GM10248 (cell line): ENCODE measurements around the gene RNF214.

Experiments used
- CTCF ChIA-PET: fragments of 300-600 bp; sonication (Branson Sonifier 250); formaldehyde crosslinking; extraction: SDS; loops from one replicate; lab custom pipeline; 2021; ENCODE audit warnings: antibody characterized with exemption; lab: Yijun Ruan, JAX
- POLR2A ChIA-PET: fragments of 350-650 bp; sonication (Branson Sonifier 250); formaldehyde crosslinking; extraction: SDS; loops from one replicate; lab custom pipeline; 2020; ENCODE audit warnings: antibody characterized with exemption; lab: Yijun Ruan, JAX
- DNase-seq: peaks from one replicate; pipeline ENCODE4 v3.0.0; 2012; ENCODE audit errors: extremely low spot score
- TF ChIP-seq, protein P1 (sequence below): IDR thresholded peaks from 2 replicates; pipeline ENCODE4 v1.5.1; 2012; ENCODE audit warnings: mild to moderate bottlenecking, low read depth; ENCODE audit errors: extremely low read depth, missing control alignments, control extremely low read depth

Gene RNF214

DNA sequence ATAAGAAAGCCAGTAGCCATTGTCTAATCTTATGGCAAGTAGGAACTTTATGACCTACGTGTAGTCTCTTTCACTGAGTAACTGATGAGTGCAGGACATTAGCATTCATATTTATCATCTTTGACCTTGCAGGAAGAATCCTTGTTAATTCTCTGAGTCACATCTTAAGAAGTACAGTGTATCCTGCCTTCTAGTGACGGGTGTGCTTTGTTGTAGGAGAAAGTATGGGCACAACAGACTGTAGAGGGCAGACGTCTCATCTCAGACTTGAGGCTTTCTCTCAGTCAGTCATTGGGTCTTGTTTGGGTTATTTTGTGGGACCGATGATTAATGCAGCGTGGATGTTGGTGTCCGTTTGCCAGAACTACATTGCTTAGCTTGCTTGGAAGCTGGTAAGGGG is 6.8 kb downstream of the RNF214 start:
- ChIA-PET CTCF (interaction anchor here (1.0 to 4.9 kb wide), 3 partner anchors 13 to 59 kb away, joined by 3 to 19 read pairs (median 3); no protein-coding TSS in a partner anchor), POLR2A (no interaction called here)
- no peak for DNase-seq
- TF ChIP-seq, protein P1, sequence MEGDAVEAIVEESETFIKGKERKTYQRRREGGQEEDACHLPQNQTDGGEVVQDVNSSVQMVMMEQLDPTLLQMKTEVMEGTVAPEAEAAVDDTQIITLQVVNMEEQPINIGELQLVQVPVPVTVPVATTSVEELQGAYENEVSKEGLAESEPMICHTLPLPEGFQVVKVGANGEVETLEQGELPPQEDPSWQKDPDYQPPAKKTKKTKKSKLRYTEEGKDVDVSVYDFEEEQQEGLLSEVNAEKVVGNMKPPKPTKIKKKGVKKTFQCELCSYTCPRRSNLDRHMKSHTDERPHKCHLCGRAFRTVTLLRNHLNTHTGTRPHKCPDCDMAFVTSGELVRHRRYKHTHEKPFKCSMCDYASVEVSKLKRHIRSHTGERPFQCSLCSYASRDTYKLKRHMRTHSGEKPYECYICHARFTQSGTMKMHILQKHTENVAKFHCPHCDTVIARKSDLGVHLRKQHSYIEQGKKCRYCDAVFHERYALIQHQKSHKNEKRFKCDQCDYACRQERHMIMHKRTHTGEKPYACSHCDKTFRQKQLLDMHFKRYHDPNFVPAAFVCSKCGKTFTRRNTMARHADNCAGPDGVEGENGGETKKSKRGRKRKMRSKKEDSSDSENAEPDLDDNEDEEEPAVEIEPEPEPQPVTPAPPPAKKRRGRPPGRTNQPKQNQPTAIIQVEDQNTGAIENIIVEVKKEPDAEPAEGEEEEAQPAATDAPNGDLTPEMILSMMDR: no peak

DNA sequence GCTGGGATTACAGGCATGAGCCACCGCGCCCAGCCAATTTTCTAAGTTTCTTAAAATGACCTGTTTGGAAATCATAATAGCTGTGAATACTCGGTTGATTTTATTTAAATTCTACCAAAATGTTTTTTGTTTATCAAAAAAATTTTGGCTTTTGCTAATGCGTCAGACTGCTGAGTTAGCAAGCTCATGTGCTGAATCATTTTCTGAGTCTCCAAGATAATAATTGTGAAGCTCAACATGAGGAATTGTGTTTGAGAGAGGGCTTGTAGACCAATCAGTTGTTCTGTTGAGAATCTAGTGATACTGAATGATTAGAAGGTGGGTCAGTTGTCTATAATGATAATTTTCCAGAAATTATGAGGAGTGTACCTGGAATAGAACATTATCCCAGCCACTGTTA is 15.9 kb downstream of the RNF214 start:
- DNase-seq: no peak
- CTCF ChIA-PET: interaction anchor here (0.8 kb wide), 1 partner anchor 22 kb away, joined by 3 read pairs; no protein-coding TSS in a partner anchor
- TF ChIP-seq, protein P1: no peak
- POLR2A ChIA-PET: no interaction called here

DNA sequence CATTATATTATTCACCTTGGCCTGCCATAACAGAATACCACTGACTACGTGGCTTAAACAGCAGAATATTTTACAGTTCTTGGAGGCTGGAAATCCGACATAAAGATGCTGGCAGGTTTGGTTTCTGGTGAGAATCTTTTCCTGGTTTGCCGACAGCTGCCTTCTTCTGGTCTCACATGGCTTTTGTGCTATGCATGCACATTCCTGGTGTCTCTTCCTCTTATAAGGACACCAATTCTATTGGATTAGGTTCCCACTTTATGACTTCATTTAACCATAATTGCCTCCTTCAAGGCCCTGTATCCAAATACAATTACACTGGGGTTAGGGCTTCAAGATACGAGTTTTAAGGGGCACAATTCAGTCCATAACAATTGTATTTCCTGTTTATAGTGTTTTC is 17.1 kb downstream of the RNF214 start:
- DNase-seq: no peak
- ChIA-PET POLR2A (no interaction called here), CTCF (no interaction called here)
- TF ChIP-seq, protein P1: no peak

DNA sequence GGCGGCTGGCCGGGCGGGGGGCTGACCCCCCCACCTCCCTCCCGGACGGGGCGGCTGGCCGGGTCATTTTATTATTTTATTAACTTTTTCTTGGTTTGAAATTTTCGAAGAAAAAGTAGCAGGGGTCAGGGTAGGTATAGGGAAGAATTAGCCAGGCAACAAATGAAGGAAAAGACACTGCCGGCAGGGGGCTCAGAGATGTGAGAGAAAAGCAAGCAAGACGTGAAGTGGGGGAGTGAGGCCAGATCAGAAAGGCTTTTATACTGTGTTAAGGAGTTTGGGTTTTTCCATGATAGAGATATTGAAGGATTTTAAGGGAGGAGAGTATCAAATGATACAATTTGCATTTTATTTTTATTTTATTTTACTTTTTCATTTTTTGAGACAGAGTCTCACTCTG is 19.0 kb downstream of the RNF214 start:
- ChIA-PET POLR2A (no interaction called here), CTCF (no interaction called here)
- no peak for DNase-seq
- TF ChIP-seq, protein P1: no peak

DNA sequence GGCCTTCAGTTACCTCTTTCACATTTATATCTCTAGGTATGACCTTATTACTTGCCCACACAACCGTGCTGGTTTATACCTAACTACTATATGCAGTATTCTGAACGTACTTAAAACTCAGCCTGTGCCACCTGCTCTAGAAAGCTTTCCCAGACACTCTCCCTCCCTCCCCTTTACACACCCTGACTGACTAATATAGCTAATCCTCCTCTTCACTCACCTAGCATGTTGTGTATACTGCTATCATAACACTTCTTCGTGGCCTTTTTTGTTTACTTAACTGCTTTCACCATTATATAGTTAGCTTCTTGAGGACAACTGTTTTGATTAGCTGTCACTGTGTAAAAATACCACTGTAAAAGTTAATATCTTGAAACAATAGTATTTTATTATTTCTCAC is 23.5 kb downstream of the RNF214 start:
- TF ChIP-seq, protein P1: no peak
- no peak for DNase-seq
- CTCF ChIA-PET: interaction anchor here (1.0 to 1.1 kb wide), 2 partner anchors 10 to 24 kb away, joined by 3 read pairs; partner anchors contain the start of gene PCSK7
- POLR2A ChIA-PET: no interaction called here

DNA sequence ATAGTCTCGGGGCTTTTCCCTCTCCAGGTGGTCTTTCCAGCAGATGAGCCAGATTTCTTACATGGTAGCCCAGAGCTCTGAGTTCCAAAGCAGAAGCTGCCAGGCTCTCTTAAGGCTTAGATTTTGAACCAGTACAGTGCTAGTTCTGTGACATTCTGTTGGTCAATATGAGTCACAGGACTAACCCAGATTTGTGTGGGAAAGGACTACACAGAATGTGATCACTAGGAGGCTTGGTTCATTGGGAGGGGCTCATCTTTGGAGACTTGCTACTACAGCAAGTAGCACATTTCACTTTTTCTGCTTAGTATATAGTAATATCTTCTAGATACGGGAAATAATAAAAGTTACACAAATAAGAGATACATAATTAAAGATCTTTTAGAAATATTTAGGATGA is 24.1 kb downstream of the RNF214 start:
- CTCF ChIA-PET: interaction anchor here (1.0 to 1.1 kb wide), 2 partner anchors 10 to 25 kb away, joined by 3 read pairs; partner anchors contain the start of gene PCSK7
- POLR2A ChIA-PET: no interaction called here
- TF ChIP-seq, protein P1: no peak
- no peak for DNase-seq
